Coronary artery (tissue), 2 donors: ENCODE results near the gene ACOT13.
"Not testable (repeated sequence)": the region's sequence is repeated elsewhere in the genome, so short reads cannot be mapped to it uniquely, and the experiment has no call there.

Source experiments
- DNase-seq: peaks from one replicate; pipeline ENCODE4 v3.0.0-alpha.2; 2017; ENCODE audit warnings: low spot score
- H3K27ac ChIP-seq, 2 donors: fragments of 200-600 bp; sonication (generic); one replicate each; pipeline ENCODE4 v1.5.1; 2016 to 2019
- H3K4me3 ChIP-seq: fragments of 200-600 bp; sonication (generic); 2 replicates; pipeline ENCODE4 v1.5.1; 2016; ENCODE audit warnings: mild to moderate bottlenecking, moderate library complexity
- TF ChIP-seq, protein P1 (sequence below): fragments of 200-600 bp; sonication (generic); IDR thresholded peaks from one replicate; pipeline ENCODE4 v1.5.1; 2019; ENCODE audit warnings: antibody characterized with exemption

The ACOT13 gene

DNA sequence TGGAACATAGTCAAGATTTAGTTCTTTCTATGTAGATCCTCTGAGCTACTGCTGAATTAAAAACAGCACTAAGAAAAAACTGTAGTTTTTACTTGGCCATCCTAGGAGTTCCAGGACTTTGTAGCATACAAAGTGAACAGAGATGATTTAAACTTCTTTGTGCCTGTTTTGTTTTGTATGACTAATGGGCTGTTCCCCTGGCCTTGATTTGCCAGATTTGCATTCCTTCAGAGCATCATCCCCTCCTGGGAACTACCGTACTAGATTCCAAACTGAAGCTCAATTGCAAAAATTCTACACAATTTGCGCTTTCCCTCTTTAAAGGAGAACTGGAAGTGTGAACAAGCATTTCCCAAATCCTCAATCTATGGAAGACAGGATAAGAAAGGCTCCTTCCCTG lies 23.1 kb downstream of the ACOT13 start:
- Histone ChIP-seq H3K27ac (no peak overlapping the region), H3K4me3 (no peak overlapping the region)
- no peak for DNase-seq
- TF ChIP-seq, protein P1, sequence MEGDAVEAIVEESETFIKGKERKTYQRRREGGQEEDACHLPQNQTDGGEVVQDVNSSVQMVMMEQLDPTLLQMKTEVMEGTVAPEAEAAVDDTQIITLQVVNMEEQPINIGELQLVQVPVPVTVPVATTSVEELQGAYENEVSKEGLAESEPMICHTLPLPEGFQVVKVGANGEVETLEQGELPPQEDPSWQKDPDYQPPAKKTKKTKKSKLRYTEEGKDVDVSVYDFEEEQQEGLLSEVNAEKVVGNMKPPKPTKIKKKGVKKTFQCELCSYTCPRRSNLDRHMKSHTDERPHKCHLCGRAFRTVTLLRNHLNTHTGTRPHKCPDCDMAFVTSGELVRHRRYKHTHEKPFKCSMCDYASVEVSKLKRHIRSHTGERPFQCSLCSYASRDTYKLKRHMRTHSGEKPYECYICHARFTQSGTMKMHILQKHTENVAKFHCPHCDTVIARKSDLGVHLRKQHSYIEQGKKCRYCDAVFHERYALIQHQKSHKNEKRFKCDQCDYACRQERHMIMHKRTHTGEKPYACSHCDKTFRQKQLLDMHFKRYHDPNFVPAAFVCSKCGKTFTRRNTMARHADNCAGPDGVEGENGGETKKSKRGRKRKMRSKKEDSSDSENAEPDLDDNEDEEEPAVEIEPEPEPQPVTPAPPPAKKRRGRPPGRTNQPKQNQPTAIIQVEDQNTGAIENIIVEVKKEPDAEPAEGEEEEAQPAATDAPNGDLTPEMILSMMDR: no peak

DNA sequence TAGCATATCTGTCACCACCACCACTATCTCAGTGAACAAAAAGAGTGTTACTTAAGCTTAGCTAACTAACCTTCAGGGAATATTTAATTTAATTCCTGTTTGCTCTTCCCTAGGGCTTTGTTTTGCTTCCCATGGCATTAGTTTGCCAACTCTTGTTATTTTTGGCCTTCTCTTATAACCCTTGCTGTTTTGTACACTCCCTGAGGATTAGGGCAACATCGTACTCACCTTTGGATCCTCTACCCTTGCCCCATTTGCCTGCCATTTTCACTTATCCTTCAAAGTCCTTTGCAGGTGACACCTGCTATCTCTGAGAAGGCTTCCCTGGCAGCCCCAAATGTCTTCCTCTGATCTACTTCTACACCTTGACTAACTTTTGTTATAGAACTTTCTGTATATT lies 23.7 kb downstream of the ACOT13 start:
- H3K4me3 ChIP-seq: no peak overlapping the region
- TF ChIP-seq, protein P1: no peak
- DNase-seq: no peak

DNA sequence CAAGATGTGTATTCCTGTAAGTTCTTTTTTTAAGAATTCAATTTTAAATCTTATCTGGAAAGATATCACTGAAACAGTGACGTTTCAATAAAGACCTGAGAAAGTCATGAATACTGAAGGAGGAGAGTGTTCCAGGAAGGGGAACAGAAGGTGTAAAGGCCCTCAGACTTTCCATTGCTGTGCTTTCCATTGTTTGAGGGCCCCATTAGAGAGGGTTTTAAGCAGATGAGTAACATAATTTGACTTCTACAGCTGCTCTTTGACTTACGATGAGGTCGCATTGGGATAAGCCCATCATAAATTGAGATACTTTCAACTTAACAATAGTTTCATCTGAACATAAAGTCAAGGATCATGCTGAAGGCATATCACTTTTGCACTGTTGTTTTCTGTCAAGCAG lies 24.7 kb downstream of the ACOT13 start:
- no peak overlapping the region for H3K27ac ChIP-seq

More for the DNA sequence above, 23.7 kb downstream of the ACOT13 start:
- no peak overlapping the region for H3K27ac ChIP-seq

DNA sequence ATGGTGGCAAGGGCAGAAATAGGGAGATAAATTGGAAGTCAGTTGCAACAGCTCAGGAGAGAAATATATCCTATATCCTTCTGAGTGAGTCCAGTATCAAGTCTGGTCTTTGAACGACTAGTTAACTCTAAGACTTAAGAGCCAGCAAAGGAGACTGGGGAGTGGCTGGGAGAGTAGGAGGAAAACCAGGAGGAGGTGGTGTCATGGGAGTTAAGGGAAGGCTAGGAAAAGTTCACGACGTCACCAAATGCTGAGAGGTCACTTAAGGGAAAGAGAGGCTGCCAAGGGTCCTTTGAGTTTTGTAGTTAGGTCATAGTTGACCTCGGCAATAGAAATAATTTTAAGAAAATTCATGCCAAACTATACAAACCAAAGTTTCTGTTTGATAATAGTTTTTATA lies 25.1 kb downstream of the ACOT13 start:
- TF ChIP-seq, protein P1: no peak
- no peak for DNase-seq
- Histone ChIP-seq H3K27ac (no peak overlapping the region), H3K4me3 (no peak overlapping the region)

More for the DNA sequence above, 24.7 kb downstream of the ACOT13 start:
- DNase-seq: no peak
- TF ChIP-seq, protein P1: no peak
- no peak overlapping the region for H3K4me3 ChIP-seq

DNA sequence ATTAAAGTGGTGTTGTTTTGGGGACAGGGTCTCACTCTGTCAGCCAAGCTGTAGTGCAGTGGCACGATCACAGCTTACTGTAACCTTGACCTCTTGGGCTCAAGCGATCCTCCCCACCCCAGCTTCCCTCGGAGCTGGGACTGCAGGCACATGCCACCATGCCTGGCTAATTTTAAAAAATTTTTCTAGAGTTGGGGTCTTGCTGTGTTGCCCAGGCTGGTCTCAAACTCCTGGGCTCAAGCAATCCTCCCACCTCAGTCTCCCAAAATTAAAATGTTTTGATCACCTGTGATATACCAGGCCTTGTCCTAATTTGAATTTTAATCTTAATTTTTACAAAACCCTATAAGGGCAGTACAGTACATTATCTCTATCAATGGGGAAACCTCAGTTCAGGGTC lies 25.5 kb downstream of the ACOT13 start:
- DNase-seq: no peak
- TF ChIP-seq, protein P1: no peak
- Histone ChIP-seq H3K4me3 (no peak overlapping the region), H3K27ac (no peak overlapping the region)

DNA sequence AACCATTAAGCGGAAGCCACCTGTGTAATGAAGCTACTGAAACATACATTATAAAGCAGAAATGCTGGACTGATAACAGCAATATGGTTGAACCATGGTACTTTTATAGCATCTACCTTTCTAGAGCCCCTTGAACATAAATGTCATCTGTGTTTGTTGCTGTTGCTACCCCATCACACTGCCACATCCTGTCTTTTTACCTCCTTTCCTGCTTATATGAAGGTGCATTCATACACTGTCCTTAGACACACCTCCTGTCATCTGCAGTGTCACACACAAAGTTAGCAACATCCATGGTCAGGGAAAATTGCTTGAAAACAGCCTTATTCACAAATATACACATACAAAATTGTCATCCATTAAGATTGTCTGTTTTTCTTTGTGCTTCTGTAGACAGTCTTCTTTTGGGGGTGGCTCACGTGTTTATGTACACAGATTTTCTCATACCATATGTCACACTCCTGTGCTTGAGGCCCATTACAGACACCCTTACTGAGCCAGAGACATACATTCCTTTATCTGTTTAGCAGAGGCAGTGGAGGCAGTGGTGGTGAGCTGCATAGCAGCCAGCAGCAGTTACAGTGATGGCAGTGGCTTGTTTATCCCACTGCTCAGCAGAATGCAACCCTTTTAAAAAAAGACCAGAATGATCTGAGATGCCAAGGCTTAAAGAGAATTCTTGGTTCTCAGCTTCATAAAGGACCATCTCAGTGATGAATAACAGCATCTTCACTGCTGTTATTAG lies 26.1 kb downstream of the ACOT13 start:
- Histone ChIP-seq H3K27ac (no peak overlapping the region), H3K4me3 (no peak overlapping the region)
- DNase-seq: no peak
- TF ChIP-seq, protein P1: no peak

DNA sequence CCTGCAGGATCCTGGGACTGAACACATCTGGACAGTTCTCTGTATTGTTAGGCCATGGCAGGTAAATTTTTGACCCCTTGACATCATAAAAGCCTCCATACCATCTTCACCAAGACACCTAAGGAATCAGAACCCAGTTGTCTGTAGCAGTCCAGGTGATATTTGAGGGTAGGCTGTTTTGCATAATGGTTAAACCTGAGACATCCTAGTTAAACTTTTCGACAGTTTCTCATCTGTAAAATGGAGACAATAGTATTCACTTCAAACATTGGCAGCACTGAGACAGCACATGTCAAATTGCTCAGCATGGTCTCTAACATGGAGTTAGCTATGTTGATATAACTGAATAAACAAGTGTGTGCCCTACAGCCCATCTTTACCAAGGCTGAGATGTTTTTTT lies 27.3 kb downstream of the ACOT13 start:
- Histone ChIP-seq H3K27ac (no peak overlapping the region), H3K4me3 (no peak overlapping the region)
- DNase-seq: no peak
- TF ChIP-seq, protein P1: no peak

DNA sequence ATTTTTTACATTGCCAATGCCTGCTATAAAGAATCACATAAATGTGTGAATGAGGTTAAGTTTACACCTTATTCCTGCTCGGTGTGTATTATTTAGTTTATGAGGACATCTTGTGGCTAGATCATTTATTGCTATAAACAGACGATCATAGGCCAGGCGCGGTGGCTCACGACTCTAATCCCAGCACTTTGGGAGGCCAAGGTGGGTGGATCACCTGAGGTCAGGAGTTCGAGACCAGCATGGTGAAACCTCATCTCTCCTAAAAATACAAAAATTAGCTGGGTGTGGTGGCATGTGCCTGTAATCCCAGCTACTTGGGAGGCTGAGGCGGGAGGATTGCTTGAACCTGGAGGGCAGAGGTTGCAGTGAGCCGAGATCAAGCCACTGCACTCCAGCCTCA lies 28.8 kb downstream of the ACOT13 start:
- not testable (repeated sequence) for DNase-seq, H3K4me3 ChIP-seq, H3K27ac ChIP-seq
